HG03575 (cell line): ENCODE data around the gene SCML1.

Experiments
- ATAC-seq: cut with Tn5 transposase; IDR thresholded peaks from one replicate; pipeline ENCODE4 v1.9.1; 2021; ENCODE audit not compliant: unreplicated experiment, insufficient number of reproducible peaks, low FRiP score; ENCODE audit errors: extremely low read depth

The SCML1 gene

GRCh38 chrX:17737986-17738713, 857 bp downstream of the SCML1 start:
- ATAC-seq = no peak

GRCh38 chrX:17738737-17739535, 1.6 kb downstream of the SCML1 start:
- ATAC-seq = no peak

GRCh38 chrX:17740137-17741122, 3.1 kb downstream of the SCML1 start:
- ATAC-seq = no peak

GRCh38 chrX:17741123-17741511, 3.8 kb downstream of the SCML1 start:
- no peak for ATAC-seq

- no peak for ATAC-seq
These were observed 6.6 kb downstream of the SCML1 start for GRCh38 chrX:17743913-17744312.

- ATAC-seq = no peak
These were observed 7.7 kb downstream of the SCML1 start for GRCh38 chrX:17744896-17745523.

- ATAC-seq = no peak
These were observed 10.4 kb downstream of the SCML1 start for GRCh38 chrX:17747692-17748091.

GRCh38 chrX:17748684-17749083, 11.4 kb downstream of the SCML1 start:
- ATAC-seq = no peak

GRCh38 chrX:17750436-17750835, 13.1 kb downstream of the SCML1 start:
- no peak for ATAC-seq

- ATAC-seq = no peak
These were observed 21.1 kb downstream of the SCML1 start for GRCh38 chrX:17758382-17758781.

GRCh38 chrX:17759990-17760389, 22.7 kb downstream of the SCML1 start:
- no peak for ATAC-seq

GRCh38 chrX:17767734-17768133, 30.4 kb downstream of the SCML1 start:
- ATAC-seq = no peak

GRCh38 chrX:17768997-17769396, 31.7 kb downstream of the SCML1 start:
- no peak for ATAC-seq

- ATAC-seq = no peak
These were observed 32.5 kb downstream of the SCML1 start for GRCh38 chrX:17769701-17770269.

- ATAC-seq = no peak
These were observed 36.1 kb downstream of the SCML1 start for GRCh38 chrX:17773221-17773876.

GRCh38 chrX:17774053-17774452, 36.8 kb downstream of the SCML1 start:
- ATAC-seq = no peak

- no peak for ATAC-seq
These were observed 41.7 kb downstream of the SCML1 start for GRCh38 chrX:17778997-17779396.

GRCh38 chrX:17779434-17779833, 42.1 kb downstream of the SCML1 start:
- no peak for ATAC-seq
